ENCODE data around the gene CLK1.
A peak's percentile ranks its signal among the peaks of the same experiment; 100 is the strongest.
"Not testable (repeated sequence)": the region's sequence is repeated elsewhere in the genome, so short reads cannot be mapped to it uniquely, and the experiment has no call there.

The CLK1 gene

DNA sequence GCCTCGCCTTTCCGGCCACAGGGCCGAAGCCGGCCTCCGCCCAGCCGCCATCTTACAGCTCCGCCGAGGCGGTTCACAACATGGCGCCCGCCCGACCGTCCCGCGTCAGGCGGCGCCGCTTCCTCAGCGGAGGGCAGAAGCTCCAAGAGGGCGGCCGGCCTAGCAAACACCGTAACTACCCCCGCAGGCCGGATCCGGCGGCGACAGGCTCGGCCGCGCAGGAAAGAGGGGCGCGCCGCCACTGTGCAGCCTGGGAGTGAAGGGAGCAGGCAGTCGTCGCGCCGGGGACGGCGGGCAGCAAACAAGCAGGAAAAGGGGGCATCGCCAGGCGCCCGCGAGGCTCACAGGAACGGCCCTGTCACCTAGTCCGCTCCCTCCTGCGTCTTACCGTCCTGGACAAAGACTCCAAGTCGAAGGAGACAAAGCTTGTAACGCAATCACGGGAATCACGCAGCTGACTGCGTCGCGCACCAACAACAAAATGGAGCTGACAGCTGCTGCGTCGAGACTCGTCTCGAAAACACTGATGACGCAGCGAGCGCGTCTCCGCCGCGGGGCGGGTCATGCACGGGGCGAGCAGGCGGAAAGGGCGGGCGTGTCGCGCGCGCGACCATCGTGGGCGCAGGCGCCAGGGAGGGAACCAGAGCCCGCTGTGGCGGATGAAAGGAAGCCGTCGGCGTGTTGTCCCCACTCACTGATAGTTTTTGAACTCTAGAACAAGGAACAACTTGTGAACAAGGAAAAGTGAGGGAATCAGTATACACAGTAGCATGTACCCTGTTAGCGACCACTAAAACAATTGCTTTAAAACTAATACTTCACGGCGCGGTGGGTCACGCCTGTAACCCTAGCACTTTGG is at the start of gene CLK1:
Gene CLK1 (minus strand): TSS at position 483 of the 859 bp plus-strand sequence. CDS start 2,796 bp downstream, outside the sequence.
- FAIRE-seq, result no peak

DNA sequence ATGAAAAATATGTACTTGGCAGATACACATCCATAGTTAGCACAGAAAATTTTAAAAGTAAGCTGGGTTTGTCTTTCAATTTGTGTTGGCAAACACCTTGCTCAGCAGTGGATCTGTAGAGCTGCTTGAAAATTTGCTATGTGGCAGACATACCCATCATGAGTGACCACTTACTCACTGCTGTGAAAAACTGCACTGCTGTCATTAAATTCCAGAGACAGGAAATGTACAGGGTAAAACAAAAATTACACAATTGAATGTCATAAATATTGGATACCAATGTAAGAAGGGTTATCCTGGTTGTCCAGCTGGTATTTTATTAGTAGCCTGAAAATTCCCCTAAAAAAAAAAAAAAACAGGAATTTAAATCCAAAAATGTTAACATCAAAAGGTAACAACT is 49.2 kb upstream of the CLK1 start:
- FAIRE-seq, result no peak

DNA sequence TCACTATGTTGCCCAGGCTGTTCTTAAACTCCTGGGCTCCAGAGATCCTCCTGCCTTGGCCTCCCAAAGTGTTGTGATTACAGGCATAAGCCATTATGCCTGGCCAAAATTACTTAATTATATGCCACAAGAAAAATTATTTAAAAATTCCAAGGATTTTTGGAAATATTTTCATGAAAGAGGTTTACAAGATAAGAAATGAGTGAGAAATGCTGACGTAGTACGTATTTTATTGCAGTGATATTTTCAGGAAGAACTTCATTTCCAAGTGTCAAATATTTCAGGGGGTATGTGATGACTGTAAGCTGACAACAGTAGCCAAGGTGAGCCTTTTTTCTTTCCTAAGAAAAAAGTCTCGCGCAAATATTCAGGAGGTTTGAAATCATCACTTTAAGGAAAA is 45.5 kb upstream of the CLK1 start:
- FAIRE-seq, result no peak

DNA sequence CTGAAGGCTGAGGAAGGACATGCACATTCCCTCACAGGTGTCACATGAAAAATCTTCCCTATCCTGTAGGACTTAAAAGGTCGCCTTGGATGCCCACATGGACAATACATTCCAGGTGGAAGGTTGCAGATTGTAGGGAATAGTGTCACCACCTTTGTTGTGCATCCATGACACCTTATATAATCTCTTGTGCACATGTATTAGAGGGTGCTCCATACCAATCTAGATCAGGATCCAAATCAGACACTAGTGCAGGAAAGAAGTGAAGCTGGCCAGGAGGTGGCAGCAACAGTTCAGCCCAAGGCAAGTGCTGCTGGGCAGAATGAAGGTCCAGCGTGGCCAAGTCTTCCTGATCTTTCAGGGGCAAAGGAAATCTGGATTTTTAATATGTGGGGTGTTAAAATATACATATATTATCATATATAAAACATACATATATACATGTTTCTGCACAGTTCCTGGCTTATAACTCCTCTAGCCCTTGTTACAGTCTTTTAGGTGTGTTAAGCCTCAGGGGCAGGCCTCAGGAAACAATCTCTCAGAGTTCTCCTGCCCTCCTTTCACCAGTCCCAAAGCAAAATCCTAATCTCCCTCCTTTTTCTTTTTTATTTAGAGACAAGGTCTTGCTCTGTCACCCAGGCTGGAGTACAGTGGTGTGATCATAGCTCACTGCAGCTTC is 41.3 kb upstream of the CLK1 start:
- FAIRE-seq, result peak; percentile 81

DNA sequence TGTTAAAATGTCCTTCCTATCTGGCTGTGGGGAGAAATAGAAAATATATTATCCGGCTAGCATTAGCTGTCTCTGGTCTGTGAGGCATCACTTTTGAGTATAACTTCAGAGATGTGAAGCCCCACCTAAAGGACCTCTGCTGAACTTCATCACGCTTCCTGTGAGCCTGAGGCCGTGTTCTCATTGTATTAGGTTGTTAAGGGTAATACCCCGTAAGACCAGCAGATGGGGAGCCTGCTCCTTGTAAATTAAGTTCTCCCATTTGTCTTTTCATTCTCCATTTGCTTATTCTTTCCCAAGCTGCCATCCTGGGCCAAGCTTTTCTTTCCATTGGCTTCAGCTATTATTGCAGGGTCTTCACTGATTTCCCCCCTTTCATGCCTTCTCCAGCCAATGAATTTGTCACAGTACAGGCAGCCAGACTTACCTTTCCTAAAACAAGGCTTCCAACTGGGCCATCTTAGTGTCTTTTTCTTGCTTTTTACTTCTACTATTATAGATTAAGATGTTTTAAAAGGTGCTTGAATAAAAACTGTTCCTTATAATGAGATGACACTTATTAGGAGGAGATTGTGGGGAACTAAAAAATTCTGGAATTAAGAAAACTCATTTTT is 37.1 kb upstream of the CLK1 start:
- peak; percentile 96 for FAIRE-seq

DNA sequence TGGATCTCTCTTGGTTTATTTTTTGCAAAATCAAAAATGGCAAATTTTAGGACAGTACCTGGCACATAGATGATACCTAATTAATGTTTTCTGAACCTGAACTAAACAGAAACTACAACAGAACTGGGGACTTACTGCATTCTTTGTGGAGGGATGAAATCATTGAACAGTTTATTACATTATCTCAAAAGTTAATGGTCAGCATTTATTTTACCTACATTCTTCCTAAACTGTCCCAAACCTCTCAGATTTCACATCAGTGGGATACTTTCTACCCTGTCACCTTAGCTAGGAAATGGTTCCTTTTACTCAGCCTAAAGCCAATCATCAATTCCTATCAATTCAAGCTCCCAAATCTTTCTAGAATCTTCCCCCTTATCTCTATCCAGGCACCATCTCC is 35.0 kb upstream of the CLK1 start:
- no peak for FAIRE-seq

DNA sequence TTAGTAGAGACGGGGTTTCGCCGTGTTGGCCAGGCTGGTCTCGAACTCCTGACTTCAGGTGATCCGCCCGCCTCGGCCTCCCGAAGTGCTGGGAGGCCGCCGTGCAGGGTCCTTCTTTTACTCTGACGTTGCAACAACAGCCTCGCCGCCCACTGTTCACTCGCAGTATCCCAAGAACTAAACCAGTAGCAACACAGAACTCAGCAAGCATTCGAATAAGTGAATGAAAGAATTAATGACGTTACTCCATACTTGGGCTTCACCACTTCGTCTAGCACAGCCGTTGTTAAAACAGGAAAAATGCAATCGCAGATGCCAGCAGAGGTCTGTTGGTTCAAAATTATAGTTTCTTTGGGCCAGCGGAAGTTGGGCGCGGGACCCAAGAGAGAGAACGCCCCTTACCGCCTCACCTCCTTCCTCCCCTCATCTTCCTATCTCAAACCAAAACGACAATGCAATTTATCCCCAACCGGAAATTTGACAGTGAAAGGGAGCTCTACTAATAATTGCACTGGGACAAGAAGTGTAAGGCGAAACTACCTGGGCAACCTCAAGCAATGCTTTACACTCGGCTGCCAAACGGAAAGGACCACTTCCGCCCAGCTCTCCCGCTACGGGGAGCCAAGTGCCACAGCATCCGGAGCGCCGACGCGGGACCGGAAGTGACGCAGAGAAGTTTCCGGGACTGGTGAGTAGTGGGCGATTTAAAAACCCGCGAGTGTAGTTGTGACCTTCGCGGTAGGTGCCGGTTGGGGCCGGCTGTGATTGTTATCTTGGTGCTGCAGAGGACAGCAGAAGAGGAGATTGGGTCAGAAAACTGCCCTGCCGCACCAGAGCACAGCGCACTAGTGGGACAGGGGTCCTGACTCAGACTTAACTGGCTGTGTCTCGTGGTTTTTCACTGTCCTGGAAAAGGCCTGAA is 24.5 kb upstream of the CLK1 start, which contains the start of the genes NIF3L1 and PPIL3:
Gene NIF3L1 (plus strand): TSS at position 668 of the 922 bp plus-strand sequence. CDS start 2,573 bp downstream, outside the sequence.
Gene PPIL3 (minus strand): TSS at position 374 of the 922 bp plus-strand sequence. CDS start 1,462 bp downstream, outside the sequence.
- FAIRE-seq, result peak; percentile 89

DNA sequence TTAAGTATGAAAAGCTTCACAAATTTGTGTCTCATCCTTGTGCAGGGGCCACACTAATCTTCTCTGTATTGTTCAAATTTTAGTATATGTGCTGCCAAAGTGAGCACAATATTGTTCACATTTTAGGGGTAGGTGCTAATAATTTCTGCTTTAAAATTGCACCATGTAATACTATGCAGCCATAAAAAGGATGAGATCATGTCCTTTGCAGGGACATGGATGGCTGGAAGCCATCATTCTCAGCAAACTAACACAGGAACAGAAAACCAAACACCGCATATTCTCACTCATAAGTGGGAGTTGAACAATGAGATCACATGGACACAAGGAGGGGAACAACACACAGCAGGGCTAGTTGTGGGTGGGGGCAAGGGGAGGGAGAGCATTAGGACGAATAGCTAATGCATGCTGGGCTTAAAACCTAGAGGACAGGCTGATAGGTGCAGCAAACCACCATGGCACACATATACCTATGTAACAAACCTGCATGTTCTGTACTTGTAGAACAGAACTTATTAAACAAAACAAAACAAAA is 17.3 kb upstream of the CLK1 start:
- not testable (repeated sequence) for FAIRE-seq

DNA sequence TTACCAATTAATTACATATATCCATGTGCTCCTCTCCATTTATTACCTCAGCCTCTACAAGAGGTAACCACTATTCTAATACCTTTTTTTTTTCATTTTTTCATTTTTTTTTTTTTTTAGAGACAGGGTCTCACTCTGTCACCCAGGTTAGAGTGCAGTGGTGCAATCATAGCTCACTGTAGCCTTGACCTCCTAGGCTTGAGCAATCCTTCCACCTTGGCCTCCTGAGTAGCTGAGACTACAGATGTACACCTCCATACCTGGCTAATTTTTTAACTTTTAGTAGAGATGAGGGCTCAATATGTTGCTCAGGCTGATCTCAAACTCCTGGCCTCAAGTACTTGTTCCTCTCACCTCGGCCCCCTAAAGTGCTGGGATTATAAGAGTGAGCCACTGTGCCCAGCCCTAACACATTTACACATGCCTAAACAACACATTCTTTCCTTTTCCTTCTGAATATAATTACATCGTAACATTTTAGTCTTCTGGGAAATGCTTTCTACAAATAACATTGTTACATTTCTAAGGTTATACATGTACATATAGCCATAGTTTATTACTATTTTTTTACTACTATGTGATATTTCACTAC is 13.9 kb upstream of the CLK1 start:
- FAIRE-seq, result no peak

DNA sequence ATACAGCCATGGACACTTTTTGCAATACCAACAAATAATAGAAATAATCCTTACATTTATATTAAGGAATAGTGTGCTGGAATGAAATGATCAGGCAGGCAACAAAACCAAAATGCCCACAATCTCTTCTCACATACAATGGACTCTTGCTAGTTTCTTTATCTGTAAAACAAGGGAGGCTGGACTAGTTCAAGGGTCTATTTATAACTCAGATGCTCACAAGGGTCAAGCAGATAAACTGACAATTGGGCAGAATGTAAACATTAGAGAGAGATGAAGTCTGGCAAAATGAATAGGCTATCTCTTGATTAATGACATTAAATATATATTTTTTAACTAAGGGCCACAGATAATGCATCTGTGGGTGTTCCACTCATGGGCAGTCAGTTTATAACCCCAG is 13.0 kb upstream of the CLK1 start:
- FAIRE-seq, result no peak

DNA sequence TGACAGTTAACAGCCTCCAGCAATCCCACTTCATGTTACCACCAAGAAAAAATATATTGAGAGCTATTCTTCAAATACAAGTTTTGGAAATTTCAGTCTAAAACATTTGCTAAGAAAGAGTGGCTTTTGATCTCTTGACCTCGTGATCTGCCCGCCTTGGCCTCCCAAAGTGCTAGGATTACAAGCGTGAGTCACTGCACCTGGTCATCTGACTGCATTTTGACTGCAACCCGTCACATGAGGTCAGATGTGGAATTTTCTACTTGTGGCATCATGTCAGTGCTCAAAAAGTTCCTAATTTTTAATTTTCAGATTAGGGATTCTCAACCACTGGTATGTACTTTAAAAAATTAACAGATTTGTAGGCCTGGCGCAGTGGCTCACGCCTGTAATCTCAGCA is 9.1 kb upstream of the CLK1 start:
- no peak for FAIRE-seq

DNA sequence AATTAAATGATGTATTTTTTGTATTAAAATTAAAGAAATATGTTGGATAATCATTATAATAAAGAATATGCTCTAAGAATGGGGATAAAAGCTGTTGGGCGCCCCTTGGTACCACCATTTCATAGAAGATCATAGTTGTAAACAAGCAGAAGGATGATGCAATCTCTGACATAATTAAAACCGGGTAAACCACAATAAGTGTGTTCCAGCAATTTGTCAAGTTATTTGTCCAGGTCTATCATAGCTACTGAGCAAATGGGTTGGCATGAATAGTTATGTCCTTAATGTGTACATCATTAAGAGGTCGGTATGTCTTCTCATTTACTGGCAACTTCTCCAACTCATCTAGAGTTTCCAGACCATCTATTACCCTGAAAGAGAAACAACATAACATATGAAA is 6.7 kb upstream of the CLK1 start:
- FAIRE-seq, result no peak

DNA sequence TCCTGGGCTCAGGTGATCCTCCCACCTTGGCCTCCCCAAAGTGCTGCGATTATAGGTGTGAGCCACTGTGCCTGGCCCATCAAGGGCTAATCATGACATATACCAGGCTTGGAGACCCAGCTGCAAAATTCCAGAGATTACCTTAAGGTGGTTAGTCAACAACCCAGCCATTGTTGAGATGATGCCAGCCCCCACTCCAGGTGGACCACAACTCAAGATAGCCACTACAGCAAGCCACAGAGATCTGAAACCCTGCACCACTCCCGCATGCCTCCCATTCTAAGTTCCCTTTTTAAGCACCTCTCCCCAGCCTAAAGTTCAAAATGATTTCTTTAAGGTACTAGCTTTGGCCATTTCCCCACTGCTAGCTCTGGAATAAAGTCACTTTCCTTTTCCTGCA is 4.6 kb upstream of the CLK1 start:
- FAIRE-seq, result no peak

DNA sequence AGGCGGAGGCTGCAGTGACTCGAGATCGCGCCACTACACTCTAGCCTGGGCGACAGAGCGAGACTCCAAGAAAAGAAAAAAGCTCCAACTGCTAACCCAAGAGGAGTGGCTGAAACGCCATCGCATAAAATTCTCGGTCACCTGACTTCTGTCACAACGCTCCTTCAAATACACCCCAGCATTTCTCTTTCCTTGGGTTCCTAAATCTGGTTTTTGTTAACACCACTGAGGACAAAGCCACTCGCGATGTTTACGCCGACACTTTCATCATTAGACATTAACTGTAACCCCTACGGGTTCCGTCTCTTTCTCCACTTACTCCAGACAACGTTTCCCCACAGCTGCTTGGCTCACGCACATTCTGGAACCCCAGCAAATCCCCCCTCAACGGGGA is 679 bp downstream of the CLK1 start:
- FAIRE-seq, result no peak

DNA sequence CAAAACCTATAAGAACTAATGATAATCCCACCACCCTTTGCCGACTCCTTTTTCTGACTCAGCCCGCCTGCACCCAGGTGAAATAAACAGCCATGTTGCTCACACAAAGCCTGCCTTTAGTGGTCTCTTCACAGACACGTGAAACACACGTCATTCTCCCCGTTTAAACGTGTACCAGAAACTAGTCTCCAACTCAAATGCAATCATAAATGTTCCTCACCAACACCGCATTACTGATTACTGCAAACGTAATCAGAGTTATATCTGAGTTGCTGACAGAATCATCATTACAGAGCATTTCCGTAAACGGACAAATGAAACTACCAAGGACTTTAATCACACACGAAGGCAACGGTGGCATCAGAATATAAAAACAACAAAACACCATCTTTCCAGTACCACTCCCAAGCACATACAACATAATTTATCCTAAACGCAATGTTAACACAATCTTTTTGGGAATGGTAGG is 1.9 kb downstream of the CLK1 start:
- FAIRE-seq, result no peak

DNA sequence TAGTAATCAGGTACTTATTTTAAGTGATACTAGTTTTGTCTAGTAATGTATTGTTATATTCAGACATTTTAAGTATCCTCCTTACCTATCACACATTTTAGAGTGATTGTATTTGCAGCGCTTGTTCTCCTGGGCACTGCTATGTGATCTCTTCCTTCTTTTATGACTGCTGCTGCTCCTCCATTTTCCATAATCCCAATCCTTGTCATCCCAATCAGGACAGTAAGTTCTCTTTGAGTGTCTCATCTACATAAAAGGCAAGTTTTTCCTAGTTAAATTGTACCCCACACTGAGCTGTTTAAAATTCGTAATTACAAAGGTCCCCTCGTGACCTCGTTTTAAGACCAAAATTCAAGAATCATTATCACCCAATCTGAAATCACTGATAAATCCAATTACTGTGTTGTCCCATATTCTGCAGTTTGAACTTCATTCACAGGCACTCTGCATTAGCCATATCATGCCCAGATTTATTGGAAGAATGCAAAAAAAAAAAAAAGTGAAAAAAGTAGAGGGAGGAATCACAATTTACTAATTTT is 2.8 kb downstream of the CLK1 start:
- no peak for FAIRE-seq

DNA sequence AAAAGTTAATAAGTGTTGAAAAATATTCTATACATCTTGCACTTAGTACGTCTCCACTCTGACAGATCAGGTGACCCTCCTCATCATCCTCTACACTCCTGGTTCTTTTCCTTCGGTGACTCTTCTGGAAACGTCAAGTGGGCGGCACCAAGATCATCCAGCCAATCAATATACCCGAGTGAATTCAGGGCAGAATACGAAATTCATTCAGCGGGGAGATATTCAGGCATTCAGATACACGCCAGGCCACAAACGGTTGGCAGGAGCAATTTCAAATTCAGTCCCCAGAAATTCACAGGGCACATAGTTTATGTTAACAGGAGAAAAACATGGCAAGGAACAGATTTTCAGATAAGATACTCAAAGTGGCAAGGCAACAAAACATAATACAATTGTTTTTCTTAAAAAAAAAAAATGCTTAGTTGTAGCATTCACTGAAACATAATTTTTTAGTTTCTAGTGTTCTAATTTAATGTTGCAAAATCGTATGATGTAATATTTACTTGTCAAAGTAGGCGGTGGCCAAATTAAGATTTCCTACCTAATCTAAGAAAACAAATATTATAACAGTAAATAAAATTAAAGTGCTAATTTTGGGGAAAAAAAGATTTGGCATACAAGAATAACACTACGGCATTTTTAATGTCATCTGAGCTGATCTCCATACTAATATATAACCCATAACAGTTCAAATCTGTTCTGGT is 4.2 kb downstream of the CLK1 start:
- FAIRE-seq, result no peak

DNA sequence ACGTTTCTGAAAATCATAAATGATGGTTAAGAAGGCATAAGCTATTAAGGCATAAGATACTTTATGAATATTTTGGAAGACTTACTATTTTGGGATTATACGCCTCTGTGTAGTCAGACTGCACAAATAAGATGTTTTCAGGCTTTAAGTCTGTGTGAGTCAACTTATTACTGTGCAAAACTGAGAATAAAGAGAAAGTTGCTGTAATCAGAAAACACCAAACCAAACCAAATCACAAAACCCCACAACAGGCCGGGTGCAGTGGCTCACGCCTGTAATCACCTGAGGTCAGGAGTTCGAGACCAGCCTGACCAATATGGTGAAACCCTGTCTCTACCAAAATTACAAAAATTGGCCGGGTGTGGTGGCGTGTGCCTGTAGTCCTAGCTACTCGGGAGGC is 7.7 kb downstream of the CLK1 start:
- FAIRE-seq, result no peak

DNA sequence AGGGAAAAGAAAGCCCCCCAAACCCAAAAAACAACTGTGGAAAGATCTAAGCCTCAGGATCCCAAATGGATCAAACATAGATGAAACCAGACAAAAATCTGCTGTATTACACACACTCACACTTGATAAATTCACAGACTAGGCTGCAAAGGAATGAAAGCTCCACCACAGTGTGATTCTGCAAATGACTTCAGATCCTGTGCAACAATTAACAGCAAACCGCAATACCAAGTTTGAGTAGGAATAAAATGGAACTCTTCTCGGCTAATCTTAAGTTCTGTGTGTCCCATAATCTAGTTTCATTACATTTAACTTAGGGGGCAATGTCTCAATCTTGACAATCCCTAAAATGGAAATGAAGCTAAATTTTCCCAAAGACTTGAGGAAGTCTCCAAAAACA is 11.9 kb downstream of the CLK1 start:
- FAIRE-seq, result no peak

DNA sequence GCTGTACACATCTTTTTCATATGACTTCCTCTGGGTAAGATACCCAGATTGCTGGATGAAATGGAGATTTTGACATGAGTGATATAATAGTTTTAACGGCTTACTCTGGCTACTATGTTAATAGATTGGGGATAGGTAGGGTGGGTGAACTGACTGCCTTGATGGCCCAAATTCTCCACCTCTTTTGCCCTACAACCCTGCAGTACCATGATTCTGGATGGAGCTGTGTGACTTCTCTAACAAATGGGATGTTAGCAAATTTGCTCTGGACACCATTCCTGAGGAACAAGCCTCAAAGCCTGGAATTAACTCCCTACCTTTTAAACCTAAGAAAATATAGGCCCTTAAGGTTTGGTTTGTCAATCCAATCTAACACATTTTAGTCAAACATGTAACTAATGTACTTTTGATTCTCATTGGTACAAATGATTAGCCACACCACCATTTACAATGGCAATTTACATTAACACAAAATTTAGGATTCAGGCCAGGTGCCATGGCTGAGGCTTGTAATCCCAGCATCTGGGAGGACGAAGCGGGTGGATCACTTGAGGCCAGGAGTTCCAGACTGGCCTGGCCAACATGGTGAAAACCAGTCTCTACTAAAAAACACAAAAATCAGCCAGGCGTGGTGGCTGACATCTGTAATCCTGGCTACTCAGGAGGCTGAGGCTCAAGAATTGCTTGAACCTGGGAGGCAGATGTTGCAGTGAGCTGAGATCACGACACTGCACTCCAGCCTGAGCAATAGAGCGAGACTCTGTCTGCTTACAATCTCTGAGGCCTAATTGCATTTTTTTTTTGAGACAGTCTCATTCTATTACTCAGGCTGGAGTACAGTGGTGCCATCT is 12.8 kb downstream of the CLK1 start:
- no peak for FAIRE-seq
